ENCODE results near the gene S100A8.
"Not testable (repeated sequence)": the region's sequence is repeated elsewhere in the genome, so short reads cannot be mapped to it uniquely, and the experiment has no call there.

Gene S100A8

DNA sequence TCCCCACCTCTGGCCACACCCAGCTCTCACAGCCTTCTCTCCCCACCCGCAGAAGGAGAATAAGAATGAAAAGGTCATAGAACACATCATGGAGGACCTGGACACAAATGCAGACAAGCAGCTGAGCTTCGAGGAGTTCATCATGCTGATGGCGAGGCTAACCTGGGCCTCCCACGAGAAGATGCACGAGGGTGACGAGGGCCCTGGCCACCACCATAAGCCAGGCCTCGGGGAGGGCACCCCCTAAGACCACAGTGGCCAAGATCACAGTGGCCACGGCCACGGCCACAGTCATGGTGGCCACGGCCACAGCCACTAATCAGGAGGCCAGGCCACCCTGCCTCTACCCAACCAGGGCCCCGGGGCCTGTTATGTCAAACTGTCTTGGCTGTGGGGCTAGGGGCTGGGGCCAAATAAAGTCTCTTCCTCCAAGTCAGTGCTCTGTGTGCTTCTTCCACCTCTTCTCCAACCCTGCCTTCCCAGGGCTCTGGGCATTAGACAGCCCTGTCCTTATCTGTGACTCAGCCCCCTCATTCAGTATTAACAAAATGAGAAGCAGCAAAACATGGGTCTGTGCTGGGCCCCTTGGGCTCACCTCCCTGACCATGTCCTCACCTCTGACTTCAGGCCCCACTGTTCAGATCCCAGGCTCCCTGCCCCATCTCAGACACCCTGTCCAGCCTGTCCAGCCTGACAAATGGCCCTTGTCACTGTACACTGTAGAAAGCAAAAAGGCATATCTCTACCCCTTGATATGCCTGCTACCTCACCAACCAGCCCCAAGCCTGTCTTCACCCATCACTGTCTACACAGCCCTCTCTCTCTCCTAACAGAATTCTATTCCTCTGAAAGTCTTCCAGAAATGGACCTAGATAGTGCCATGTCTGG is 30.0 kb downstream of the S100A8 start:
- DNase-seq: no peak

DNA sequence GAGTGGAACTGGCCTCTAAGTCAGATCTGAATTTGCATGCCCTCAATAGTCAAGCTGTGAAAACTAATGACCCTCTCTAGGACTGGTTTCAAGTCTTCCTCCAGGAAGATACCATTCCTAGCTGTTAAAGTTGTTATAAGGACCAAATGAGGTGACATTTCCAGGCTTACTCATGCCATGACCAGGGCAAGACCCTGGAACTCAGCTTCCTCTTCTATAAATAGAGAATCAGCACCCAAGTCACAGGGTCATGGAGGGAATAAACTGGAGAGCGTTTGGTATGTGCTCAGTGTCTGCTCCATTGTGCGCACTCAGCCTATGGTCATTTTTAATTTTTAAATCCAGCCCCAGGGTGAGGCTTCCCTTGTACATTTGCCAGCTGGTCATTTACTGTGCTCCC is 30.7 kb downstream of the S100A8 start:
- DNase-seq: no peak

DNA sequence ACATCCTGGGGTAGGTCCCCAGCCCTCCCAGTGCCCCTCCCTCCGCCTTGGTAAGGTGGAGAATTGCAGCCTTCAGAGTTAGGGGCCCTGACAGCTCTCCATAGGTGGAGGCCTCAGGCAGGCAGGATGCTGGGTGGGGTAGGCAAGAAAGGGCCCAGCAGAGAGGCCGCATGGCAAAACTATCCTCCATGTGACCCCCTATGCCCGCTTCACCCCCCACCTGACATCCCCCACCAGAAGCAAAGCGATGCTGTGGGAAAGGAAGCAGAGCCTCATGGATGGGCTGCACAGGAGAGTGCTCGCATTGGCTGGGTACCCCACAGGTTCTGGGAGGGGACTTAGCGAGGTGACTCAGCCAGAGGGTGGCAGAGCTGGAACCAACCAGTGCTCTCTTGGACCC is 31.6 kb downstream of the S100A8 start:
- no peak for DNase-seq

DNA sequence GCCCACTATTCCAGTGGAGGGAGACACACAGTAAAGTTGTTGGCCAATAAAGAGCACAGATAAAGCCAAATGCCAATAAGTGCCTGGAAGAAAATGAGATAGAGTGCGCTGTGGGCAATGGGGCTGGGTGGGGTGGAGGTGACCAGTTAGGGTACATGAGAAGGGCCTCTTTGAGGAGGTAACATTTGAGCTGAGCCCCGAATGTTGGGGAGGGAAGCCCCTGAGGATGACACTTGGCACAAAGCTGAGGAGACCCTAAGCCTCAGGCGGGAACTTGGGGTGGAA is 32.2 kb downstream of the S100A8 start:
- no peak for DNase-seq

DNA sequence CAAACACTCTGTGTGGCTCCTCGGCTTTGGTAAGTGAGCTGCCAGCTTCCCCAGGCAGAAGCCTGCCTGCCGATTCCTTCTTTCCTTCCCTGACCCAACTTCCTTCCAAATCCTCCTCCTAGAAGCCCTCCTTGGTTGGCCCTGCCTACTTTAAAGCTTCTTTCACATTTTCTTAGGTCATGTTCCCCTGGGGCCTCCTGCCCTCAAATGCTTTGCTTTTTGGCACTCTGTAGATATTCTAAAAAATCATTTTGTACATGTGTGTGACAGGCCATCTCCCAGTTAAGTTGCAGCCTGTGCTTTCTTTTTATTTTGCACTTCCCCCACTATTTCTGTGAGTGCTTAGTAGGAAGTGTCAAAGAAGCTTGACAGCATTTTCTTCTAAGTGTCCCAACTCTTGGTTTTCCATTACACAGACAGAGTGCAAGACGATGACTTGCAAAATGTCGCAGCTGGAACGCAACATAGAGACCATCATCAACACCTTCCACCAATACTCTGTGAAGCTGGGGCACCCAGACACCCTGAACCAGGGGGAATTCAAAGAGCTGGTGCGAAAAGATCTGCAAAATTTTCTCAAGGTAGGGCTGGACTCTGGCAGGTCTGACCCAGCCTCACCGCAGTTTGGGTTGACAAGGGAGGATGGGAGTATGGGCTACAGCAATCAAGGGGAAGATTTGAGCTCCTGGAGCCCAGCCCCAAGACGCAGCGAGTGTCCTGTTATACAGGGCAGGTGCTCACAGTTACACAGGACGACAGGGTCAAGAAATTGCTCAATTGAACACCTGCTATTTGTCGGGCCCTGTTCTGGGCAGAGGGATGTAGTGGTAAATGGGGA is 32.8 kb downstream of the S100A8 start, which contains the start of gene S100A9:
Gene S100A9 (plus strand): TSS at position 2 of the 838 bp plus-strand sequence. CDS start 430 bp downstream, at position 432.
- DNase-seq: no peak

DNA sequence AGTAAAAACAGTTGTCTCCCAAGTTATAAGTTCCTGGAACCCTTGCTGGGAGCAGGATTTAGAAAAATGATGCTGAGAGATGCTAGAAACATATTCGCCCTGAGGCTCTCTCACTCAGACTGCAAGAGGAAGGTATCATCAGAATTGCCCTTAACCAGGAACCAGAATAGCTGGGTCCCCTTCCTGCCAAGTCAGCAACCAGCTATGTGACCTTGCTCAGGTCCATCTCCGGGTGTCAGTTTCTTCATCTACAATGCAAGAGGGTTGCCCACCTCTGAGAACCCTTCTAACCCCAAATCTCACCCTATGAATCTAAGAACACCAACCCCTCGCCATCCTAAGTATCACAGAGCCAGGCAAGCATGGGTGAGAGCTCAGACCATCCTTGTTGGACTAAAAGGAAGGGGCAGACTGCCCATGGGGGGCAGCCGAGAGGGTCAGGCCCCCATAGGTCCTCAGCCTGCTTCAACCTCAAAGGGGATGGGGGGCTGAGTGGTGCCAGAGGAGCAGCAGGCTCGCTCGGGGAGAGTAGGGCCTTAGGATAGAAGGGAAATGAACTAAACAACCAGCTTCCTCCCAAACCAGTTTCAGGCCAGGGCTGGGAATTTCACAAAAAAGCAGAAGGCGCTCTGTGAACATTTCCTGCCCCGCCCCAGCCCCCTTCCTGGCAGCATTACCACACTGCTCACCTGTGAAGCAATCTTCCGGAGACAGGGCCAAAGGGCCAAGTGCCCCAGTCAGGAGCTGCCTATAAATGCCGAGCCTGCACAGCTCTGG is 33.6 kb downstream of the S100A8 start:
- no peak for DNase-seq

DNA sequence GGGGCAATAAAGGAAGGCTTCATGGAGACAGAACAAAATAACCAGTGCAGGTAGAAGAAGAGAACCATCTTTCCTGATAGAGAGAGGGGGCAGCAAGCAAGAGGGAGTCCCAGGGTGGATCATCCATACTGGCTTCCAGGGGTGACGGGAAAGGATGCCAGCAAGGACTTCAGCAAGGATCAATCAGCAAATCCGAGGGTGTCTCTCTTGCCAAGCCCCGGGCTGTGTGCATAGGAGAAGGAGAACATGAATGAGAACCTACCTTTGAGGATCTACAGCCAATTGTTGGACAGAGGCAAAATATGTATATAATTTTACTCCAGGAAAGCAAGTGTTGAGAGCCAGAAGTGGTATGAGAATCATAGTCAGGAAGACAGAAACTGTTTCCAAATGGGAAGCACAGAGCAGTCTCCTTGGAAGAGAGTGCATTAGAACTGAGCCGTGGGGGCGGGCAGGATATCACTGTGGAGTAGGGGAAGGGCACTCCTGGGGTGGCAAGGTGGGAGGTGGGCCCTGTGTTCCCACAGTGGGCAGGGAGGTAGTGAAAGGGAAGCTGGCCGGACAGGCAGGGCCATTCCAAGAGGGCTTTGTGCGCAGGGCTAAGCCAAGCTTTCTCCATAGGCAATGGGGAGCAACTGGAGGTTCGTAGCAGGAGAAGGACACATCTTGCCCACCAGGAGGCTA is 34.3 kb downstream of the S100A8 start:
- no peak for DNase-seq

DNA sequence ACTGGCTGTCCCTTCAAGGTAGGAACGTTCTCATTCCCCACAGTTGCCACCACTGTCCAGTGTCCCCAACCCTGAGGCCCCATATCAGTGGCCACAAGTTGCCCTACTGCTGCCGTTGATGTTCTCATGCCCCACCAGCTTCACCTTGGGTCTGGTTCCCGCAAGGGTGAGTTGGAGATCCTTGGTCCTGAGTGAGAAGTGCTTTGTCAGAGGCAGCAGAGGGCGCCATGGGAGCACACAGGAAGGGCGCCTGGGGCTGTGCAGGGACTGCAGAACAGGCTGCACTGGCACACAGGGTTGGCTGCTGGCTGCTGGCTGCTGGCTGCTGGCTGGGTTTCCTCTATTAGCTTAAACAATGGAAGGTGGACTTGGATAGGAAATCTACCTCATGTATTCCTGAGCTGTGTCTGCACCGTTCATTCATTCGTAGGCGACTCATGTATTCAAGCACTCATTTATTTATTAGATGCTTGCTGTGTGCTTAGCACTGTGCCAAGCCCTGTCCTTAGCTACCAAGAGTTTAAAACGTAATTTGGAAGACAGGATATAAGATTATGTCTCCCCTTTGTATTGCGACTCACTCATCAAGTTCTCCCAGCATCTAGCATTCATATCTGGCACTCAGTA is 35.3 kb downstream of the S100A8 start:
- DNase-seq: peak; percentile 57

DNA sequence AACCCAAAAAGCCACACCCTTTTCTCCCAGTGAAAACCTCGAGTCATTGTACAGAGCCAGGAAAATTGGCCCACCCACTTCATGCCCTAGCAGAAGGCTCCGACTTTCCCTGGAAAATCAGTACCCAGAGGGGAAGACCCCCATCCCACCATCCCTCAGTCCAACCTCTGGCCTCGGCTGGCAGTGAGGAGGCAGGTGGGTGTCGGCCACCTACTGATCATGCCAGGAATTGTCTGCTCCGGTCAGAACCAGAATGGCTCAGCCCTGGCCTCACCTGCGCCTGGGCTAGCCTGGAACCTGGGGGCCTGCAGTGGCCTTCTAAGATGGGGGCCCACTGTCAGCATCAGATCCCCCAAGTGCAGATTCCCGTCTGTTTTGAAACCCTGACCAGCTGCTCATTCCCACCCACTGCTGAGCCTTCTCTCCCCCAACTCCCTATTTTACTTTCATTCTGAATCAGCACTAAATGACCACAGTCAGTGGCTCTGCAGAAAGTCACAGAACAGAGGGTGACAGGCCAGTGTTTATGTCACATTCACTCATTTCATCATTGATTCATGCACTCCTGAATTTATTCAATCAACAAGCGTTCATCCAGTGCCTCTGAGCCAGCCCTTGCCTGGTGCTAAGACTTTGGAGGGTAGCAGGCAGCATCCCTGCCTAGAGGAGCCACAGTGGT is 36.2 kb downstream of the S100A8 start:
- DNase-seq: no peak

DNA sequence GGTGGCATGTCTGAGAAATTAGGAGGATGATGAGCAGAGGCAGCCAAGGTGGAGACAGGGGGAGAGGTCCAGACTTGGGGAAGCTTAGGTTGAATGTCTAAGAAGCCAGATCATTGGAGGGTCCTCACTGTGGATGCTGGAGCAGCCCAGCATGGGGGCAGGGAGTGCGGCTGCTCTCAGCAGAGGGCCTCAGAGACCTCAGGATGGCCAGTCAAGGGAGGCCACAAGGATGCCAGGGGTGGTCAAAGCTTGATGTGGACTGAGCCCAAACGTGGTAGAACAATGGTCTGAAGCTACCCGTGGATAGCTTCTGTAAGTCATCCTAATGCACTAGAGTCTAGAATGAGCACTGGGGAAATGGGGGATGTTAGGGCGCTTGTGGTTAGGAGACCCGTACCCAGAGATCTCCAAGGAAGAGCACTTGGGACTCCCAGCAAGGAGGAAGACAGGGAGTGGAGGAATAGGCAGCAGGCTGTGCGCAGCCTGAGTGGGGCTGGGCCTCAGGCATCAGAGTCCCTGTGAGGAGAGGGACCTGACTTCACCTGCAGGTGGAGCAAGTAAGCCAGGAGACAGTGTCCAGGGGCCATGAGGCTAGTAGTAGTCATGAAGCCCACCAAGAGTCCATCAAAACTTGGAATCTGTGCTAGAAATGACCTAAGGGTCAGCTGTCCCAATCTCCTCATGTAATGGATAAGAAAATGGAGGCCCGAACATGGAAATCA is 37.5 kb downstream of the S100A8 start:
- DNase-seq: no peak

DNA sequence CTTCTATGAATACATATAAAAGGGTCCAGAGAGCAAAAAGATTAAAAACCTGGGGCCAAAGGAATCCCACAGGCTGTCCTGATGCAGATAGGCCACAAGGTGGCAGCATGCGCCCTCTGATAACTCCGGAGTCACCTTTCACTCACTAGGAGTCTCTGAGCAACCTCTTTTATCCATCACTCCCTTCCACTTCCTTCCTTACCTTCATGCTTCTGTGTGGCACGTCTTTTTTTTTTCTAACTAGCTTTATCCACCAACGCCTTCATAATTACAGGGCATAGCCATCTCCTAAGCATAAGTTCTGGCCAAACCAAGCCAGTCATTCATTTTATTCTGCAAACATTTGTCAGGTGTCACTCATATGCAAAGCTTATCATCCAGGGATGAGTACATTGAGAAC is 38.4 kb downstream of the S100A8 start:
- DNase-seq: peak; percentile 65

DNA sequence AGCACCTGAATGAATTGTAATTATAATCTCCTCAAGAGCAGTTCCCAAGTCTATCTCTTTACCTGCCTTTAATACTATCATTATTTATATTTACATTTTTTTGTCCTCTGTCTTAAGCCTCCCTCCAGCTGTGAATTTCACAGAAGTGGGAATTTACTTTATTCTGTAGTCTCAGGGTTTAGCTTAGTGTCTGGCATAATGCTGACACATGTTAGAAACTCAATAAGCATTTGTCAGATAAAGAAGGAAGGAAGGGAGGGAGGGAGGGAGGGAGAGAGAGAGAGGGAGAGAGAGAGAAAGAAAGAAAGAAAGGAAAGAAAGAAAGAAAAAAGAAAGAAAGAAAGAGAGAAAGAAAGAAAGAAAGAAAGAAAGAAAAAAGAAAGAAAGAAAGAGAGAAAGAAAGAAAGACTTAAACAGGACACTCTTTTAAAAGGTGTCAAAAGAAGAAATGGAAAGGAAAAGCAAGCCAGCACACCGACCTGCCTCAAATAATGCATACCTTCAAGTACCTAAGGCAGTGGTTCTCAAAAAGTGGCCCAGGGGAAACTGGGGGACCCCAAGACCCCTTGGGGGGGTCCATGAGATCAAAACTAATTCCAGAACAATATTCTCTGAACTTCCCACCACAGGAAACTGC is 40.4 kb downstream of the S100A8 start:
- DNase-seq: no peak

DNA sequence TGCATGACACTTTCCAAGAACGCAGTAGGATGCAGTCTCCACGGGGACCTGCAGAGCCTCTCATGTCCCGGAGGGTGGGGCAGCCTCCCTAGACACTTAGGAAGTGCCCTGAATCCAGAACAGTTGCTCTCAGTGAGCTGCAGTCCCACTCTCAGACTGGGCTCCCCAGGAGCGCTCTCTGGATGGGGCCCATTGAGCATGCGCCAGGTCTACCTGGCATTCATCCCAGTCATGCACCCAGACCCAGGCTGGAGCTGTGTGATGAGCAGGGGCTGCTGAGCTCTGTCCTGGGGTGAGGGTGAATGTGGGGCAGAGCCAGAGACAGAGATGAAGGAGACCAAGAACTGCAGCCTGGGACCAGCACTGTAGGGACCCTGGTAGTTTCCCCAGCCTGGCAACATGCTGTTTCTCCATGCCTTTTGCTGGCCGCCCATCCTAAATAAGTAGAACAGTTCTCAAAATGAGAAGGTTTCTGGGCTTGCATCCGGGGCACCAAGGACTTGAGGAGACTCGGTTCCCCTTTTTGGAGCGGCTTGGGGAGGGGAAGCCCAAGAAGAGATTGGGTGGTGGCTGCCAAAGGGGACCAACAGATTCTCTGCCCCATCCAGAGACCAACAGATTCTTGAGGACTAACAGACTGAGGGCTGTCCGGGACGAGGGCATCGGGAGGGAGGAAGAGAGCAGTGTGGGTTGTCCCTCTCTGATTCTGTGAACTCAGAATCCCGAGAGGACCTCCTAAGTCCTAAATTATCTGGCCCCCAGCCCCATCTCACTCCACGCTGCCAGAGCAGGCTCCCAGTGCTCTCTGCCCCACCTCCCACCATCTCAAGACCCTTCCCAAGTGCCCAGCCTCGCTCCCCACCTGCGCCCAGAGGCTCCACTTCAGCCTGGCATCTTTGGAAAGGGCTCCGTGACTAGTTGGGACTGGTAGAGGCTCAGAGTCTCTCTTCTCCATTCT is 41.2 kb downstream of the S100A8 start:
- DNase-seq: no peak

DNA sequence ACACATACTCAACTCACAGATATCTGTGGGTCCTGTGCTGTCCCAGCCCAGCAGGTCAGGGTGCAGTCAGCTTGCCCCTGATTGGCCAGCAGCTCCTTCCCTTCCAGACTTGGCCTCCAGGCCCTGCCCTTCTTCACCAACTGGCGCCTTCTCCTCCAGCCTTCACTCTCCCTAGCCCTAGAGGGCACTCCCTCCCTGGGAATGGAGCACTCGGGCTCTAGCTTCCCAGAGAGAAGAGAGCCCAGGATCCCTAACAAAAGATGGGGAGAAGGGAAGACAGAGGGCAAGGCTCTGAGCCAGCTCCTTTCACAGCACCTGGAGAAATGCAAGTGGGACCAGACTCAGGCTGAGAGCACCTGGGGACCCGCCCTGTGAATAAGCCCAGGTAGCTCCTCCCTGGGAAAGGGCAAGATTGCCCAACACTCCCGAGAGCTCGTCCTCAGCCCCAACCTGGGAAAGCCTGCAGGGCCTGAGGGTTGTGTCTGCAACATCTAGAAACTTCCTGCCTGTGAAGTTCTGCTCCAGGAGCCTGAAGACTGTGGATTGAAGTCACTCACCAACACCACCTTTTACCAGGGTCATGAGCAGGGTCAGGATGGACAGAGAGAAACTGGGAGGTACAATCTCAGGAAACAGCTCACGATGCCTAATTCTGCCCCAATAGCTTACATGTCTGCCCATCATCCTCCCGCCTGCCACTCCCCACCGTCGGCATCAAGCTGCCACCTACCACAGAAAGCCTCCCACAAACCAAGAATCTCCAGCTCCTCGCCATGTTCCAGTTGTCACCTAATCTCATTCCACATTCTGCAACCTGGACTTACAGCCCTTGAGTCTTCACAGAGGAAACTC is 42.1 kb downstream of the S100A8 start, which contains the start of gene PGLYRP4:
Gene PGLYRP4 (minus strand): TSS at position 331 of the 852 bp plus-strand sequence. CDS start 909 bp downstream, outside the sequence.
- no peak for DNase-seq

DNA sequence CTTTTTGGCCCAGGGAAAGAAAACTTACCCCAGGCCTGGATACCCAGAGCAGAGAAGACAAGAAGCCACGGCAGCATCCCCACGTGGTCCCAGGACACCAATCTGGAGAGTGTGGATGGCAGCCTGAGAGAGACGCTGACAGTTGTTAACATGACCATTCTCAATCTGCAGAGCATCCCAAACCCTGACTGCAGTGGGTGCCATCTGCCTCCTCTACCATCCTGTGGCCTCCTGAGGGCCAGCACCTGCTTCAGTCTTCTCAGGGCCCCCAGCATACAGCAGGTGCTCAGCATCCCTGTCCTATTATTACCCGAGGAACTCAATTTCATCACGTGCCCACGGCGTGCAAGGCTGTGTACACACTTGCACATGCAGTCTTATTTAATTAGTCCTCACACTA is 43.0 kb downstream of the S100A8 start:
- DNase-seq: no peak

DNA sequence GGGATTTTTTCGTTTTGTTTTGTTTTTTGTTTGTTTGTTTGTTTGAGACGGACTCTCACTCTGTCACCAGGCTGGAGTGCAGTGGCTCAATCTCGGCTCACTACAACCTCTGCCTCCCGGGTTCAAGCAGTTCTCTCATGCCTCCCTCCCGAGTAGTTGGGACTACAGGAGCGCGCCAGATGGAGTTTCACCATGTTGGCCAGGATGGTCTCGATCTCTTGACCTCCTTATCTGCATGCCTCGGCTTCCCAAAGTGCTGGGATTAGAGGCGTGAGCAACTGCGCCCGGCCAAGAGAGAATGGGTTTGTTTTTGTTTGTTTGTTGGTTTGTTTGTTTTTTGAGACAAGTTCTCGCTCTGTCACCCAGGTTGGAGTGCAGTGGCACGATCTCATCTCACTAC is 43.8 kb downstream of the S100A8 start:
- DNase-seq: not testable (repeated sequence)

DNA sequence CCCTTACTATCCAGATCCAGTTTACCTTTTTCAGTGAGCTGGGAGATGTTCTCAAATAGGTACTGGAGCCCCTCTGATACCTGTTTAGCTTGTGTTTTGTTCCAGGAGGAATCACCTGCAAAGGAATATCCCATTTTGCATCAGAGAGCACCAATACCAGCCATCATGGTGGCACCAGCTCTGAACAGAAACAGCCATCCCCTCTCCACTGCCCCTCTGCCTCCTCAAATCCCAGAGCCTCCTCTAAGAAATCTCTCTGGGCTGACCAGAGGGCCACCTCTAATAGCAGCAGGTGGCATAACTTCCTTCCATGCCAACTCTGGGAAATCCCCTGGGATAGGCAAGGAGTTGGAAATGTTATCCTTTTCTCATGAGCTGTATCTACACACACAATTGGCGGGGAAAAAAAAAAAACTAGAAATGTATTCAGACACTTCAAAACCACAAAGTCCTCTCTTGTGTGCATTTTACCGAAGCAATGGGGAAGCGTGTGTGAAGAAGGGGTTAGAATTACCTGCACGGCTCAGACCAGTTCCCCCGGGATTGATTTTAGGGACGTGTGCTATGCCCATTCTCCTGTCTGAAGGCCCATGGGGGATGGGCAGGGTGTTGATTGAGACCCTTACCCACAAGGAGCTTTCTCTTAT is 44.7 kb downstream of the S100A8 start:
- no peak for DNase-seq

Measured in NCI-H1105 (cell line).